Endothelial cell of umbilical vein (primary cell): ENCODE results near the gene KRTAP20-1. TPM values are rescaled to one million over a fixed set of nuclear protein-coding genes. Genes with fewer than 3 reads are reported as not detected.

Source experiments
- BruUV-seq: library from RNA; stranded (reverse); fragments of 400-500 nt; replicated peaks from 2 replicates; lab custom pipeline; 2021; lab: Mats Ljungman, UMichigan
- CTCF ChIA-PET: fragments of 300-600, 350-600 bp; sonication (Branson Sonifier 250); formaldehyde crosslinking; loops from one replicate; lab custom pipeline; 2021; ENCODE audit warnings: antibody characterized with exemption, inconsistent platforms; lab: Charles Lee
- POLR2A ChIA-PET: fragments of 300-600, 350-600 bp; sonication (Branson Sonifier 250); formaldehyde crosslinking; loops from one replicate; lab custom pipeline; 2021; ENCODE audit warnings: antibody characterized with exemption, inconsistent platforms; lab: Charles Lee
- DNase-seq: peaks from one replicate; pipeline ENCODE4 v3.0.0-alpha.2; 2011; ENCODE audit warnings: low read depth, low spot score
- FAIRE-seq: peaks from 2 replicates; lab custom pipeline; 2011; peaks lifted over from hg19 to GRCh38; lab: Jason Lieb, UNC
- H2AFZ ChIP-seq: 2 replicates; pipeline ENCODE4 v1.6.0; 2012; ENCODE audit warnings: low read depth, low read length, control low read depth, inconsistent platforms
- H3K27ac ChIP-seq: 2 replicates; pipeline ENCODE4 v1.5.1; 2011; ENCODE audit warnings: low read depth, mild to moderate bottlenecking, control low read depth, low read length, moderate library complexity; ENCODE audit not compliant: insufficient read depth
- H3K27me3 ChIP-seq, 2 experiments: 2 replicates each; pipeline versions ENCODE4 v1.6.0 to v1.6.1; 2011; ENCODE audit warnings: low read length in 2 of 2, mixed read lengths in 1 of 2; ENCODE audit not compliant: control insufficient read depth in 2 of 2, insufficient read depth in 2 of 2
- H3K36me3 ChIP-seq, 2 experiments: 2 replicates in 1 of 2; 3 replicates in 1 of 2; pipeline ENCODE4 v1.5.1; 2011; ENCODE audit warnings: low read length in 2 of 2, mild to moderate bottlenecking in 1 of 2, moderate library complexity in 1 of 2; ENCODE audit not compliant: control insufficient read depth in 2 of 2, insufficient read depth in 2 of 2; ENCODE audit errors: extremely low read depth in 1 of 2
- H3K4me1 ChIP-seq: 3 replicates; pipeline ENCODE4 v1.5.1; 2011; ENCODE audit warnings: mild to moderate bottlenecking, low read length; ENCODE audit not compliant: control insufficient read depth, insufficient read depth; ENCODE audit errors: extremely low read depth
- H3K4me2 ChIP-seq: 2 replicates; pipeline ENCODE4 v1.6.1; 2011; ENCODE audit warnings: low read length, control low read depth, mixed read lengths; ENCODE audit not compliant: insufficient read depth
- H3K4me3 ChIP-seq, 3 experiments: fragments of 200-600 bp in 1 of 3; sonication (generic), shearing (Covaris generic) in 1 of 3; replicated peaks in 1 of 3; 2 replicates each; pipeline ENCODE4 v1.5.1; 2011 to 2016; ENCODE audit warnings: control low read depth in 3 of 3, low read length in 3 of 3, mild to moderate bottlenecking in 2 of 3, inconsistent platforms in 1 of 3, low read depth in 1 of 3, moderate library complexity in 1 of 3; ENCODE audit not compliant: insufficient read depth in 1 of 3
- H3K79me2 ChIP-seq: 2 replicates; pipeline ENCODE4 v1.6.0; 2012; ENCODE audit warnings: low read length, inconsistent platforms; ENCODE audit not compliant: control insufficient read depth, insufficient read depth
- H3K9ac ChIP-seq: replicated peaks from 2 replicates; pipeline ENCODE3; 2011; ENCODE audit warnings: low read length, control low read depth; ENCODE audit not compliant: insufficient read depth; ENCODE audit errors: extremely low read depth
- H3K9me1 ChIP-seq: replicated peaks from 3 replicates; pipeline ENCODE4 v1.6.0; 2011; ENCODE audit warnings: mild to moderate bottlenecking, low read length; ENCODE audit not compliant: control insufficient read depth, insufficient read depth; ENCODE audit errors: extremely low read depth
- H3K9me3 ChIP-seq: replicated peaks from 2 replicates; pipeline ENCODE4 v1.5.1; 2012; ENCODE audit warnings: low read length, inconsistent platforms; ENCODE audit not compliant: control insufficient read depth, insufficient read depth
- H4K20me1 ChIP-seq: replicated peaks from 2 replicates; pipeline ENCODE3; 2011; ENCODE audit warnings: mild to moderate bottlenecking, low read length; ENCODE audit not compliant: control insufficient read depth, insufficient read depth; ENCODE audit errors: extremely low read depth
- EZH2 ChIP-seq: IDR thresholded peaks from 2 replicates; pipeline ENCODE4 v1.6.1; 2012; ENCODE audit warnings: borderline replicate concordance, low read depth, mild to moderate bottlenecking, moderate library complexity, low read length, inconsistent platforms; ENCODE audit not compliant: severe bottlenecking
- FOS ChIP-seq: IDR thresholded peaks from 2 replicates; pipeline ENCODE4 v1.6.1; 2011; ENCODE audit warnings: mild to moderate bottlenecking, low read length, moderate library complexity, borderline replicate concordance; ENCODE audit not compliant: insufficient read depth
- GATA2 ChIP-seq: IDR thresholded peaks from 2 replicates; pipeline ENCODE4 v1.7.0; 2011; ENCODE audit warnings: low read depth, mild to moderate bottlenecking, moderate library complexity, mixed read lengths, low read length; ENCODE audit not compliant: insufficient read length, insufficient read depth
- JUN ChIP-seq: IDR thresholded peaks from 2 replicates; pipeline ENCODE4 v1.6.1; 2011; ENCODE audit warnings: borderline replicate concordance, low read depth; ENCODE audit not compliant: insufficient read length, insufficient read depth
- MAX ChIP-seq: IDR thresholded peaks from 2 replicates; pipeline ENCODE4 v1.6.1; 2011; ENCODE audit not compliant: insufficient read depth, insufficient read length
- MYC ChIP-seq: IDR thresholded peaks from one replicate; pipeline ENCODE4 v1.6.1; 2011; ENCODE audit warnings: mild to moderate bottlenecking, low read depth, low read length
- POLR2A ChIP-seq: IDR thresholded peaks from 2 replicates; pipeline ENCODE4 v1.6.1; 2012; ENCODE audit warnings: low read depth, mild to moderate bottlenecking, control low read depth, low read length
- POLR2AphosphoS5 ChIP-seq: IDR thresholded peaks from 2 replicates; pipeline ENCODE4 v1.6.1; 2012; ENCODE audit warnings: low read depth, mild to moderate bottlenecking, control low read depth, low read length, moderate library complexity; ENCODE audit not compliant: insufficient read depth
- dilution Hi-C: fragments of 300-500 bp; cut with MboI; formaldehyde crosslinking; loops from one replicate; pipeline ENCODE4 v1.15.0; 2019; ENCODE audit warnings: low sequenced_read_pairs; ENCODE audit not compliant: extremely low pct_ligation_motif_present
- intact Hi-C: fragments of 100-400 bp; cut with micrococcal nuclease; formaldehyde crosslinking; loops from one replicate; pipeline ENCODE4 v1.10.0; 2022
- polyA plus RNA-seq, 4 experiments: library from polyadenylated mRNA; depleted of rRNA in 3 of 4; stranded (reverse) in 3 of 4; unstranded in 1 of 4; fragments of >200 nt; gene quantifications; 2 replicates each; pipeline versions ENCODE4 v1.2.1 to v1.2.3, GENCODE V29; 2011 to 2012; ENCODE audit warnings: missing spikeins in 1 of 4
- total RNA-seq: library from RNA; stranded (reverse); gene quantifications from 2 replicates; pipeline ENCODE4 v1.2.3, GENCODE V29; 2021
- TF ChIP-seq, protein P1 (sequence below), 2 donors: IDR thresholded peaks; 1 replicate in 1 of 2; 2 replicates in 1 of 2; pipeline ENCODE4 v1.5.1; 2011; ENCODE audit warnings: low read length in 2 of 2, mild to moderate bottlenecking in 2 of 2, moderate library complexity in 2 of 2, control low read depth in 1 of 2, inconsistent platforms in 1 of 2, low read depth in 1 of 2; ENCODE audit not compliant: insufficient read depth in 1 of 2; ENCODE audit errors: extremely low read depth in 1 of 2

KRTAP20-1 gene
- total and polyA plus RNA-seq, 2 donors (not counting 3 experiments of a cell fraction or from before 2014, with no cell fraction given): not detected

DNA sequence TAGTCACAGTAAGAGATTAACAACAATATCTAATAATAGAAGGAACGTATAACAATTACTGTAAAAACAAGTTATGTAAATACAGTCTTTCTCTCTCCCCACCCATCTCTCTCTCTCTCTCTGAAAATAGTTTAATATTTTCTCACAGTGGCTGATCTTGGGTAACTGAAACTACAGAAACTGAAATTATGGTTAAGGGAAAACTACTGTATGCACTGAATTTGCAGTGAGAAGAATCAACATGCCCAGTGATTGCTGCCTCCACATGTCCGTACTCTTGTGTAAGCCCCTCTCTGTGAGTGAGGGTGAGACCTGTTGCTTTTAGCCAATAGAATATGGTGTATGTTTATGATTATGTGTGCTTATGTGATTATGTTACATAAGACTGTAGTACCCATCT, 4.1 kb upstream of the KRTAP20-1 start:
- Histone ChIP-seq H3K9me3 (peaks cover 6% of the 10 kb centered on the region), H4K20me1 (no peaks in the 10 kb centered on the region), H2AFZ (no peak overlapping the region), H3K36me3 (no peaks in the 10 kb centered on the region), H3K4me1 (no peaks in the 10 kb centered on the region), H3K27me3 (no peaks in the 10 kb centered on the region), H3K9ac (no peak overlapping the region), H3K27ac (no peak overlapping the region), H3K4me2 (no peak overlapping the region), H3K4me3 (no peak overlapping the region), H3K9me1 (no peaks in the 10 kb centered on the region), H3K79me2 (no peaks in the 10 kb centered on the region)
- intact Hi-C loops: no loop called here
- POLR2A ChIA-PET: no interaction called here
- dilution Hi-C loops: no loop called here
- no TSS peak for BruUV-seq
- DNase-seq (no peak), FAIRE-seq (no peak)
- CTCF ChIA-PET: no interaction called here
- TF ChIP-seq POLR2A (no peak), POLR2AphosphoS5 (no peak), EZH2 (no peak), JUN (no peak), FOS (no peak), GATA2 (no peak), MAX (no peak), MYC (no peak)
- TF ChIP-seq, protein P1, sequence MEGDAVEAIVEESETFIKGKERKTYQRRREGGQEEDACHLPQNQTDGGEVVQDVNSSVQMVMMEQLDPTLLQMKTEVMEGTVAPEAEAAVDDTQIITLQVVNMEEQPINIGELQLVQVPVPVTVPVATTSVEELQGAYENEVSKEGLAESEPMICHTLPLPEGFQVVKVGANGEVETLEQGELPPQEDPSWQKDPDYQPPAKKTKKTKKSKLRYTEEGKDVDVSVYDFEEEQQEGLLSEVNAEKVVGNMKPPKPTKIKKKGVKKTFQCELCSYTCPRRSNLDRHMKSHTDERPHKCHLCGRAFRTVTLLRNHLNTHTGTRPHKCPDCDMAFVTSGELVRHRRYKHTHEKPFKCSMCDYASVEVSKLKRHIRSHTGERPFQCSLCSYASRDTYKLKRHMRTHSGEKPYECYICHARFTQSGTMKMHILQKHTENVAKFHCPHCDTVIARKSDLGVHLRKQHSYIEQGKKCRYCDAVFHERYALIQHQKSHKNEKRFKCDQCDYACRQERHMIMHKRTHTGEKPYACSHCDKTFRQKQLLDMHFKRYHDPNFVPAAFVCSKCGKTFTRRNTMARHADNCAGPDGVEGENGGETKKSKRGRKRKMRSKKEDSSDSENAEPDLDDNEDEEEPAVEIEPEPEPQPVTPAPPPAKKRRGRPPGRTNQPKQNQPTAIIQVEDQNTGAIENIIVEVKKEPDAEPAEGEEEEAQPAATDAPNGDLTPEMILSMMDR (IDR thresholded peaks at IDR 0.05; ENCODE audit: extremely low read depth in 1 of 2, insufficient read depth in 1 of 2, low read depth in 1 of 2, low read length in 2 of 2): no peak
